Putamen (tissue), 1 donor: ENCODE measurements around the gene MARK3.
"Not testable (repeated sequence)": the region's sequence is repeated elsewhere in the genome, so short reads cannot be mapped to it uniquely, and the experiment has no call there.

ENCODE experiments used
- DNase-seq: peaks from one replicate; pipeline ENCODE4 v3.0.0-alpha.2; 2016; ENCODE audit warnings: low spot score

Gene MARK3

GRCh38 chr14:103385152-103385928 lies at the start of gene MARK3:
MARK3 (plus strand) TSS chr14:103385415; CDS start chr14:103386030, 615 bp downstream.
- DNase-seq: peak; percentile 96

- no peak for DNase-seq
Measured at GRCh38 chr14:103336191-103336590, 49.0 kb upstream of the MARK3 start.

GRCh38 chr14:103337794-103338193 lies 47.4 kb upstream of the MARK3 start:
- no peak for DNase-seq

GRCh38 chr14:103339561-103339960 lies 45.7 kb upstream of the MARK3 start:
- no peak for DNase-seq

- DNase-seq: no peak
Measured at GRCh38 chr14:103340480-103341212, 44.6 kb upstream of the MARK3 start.

- no peak for DNase-seq
Measured at GRCh38 chr14:103341250-103342129, 43.7 kb upstream of the MARK3 start.

GRCh38 chr14:103343164-103343879 lies 41.9 kb upstream of the MARK3 start:
- no peak for DNase-seq

- DNase-seq: no peak
Measured at GRCh38 chr14:103343905-103344797, 41.1 kb upstream of the MARK3 start.

- no peak for DNase-seq
Measured at GRCh38 chr14:103346286-103346685, 38.9 kb upstream of the MARK3 start.

- no peak for DNase-seq
Measured at GRCh38 chr14:103347091-103347815, 38.0 kb upstream of the MARK3 start.

- no peak for DNase-seq
Measured at GRCh38 chr14:103348154-103348553, 37.1 kb upstream of the MARK3 start.

GRCh38 chr14:103349982-103350381 lies 35.2 kb upstream of the MARK3 start:
- no peak for DNase-seq

GRCh38 chr14:103353362-103353761 lies 31.9 kb upstream of the MARK3 start:
- no peak for DNase-seq

- DNase-seq: no peak
Measured at GRCh38 chr14:103354141-103354540, 31.1 kb upstream of the MARK3 start.

GRCh38 chr14:103356024-103356682 lies 29.1 kb upstream of the MARK3 start:
- DNase-seq: no peak

- DNase-seq: not testable (repeated sequence)
Measured at GRCh38 chr14:103357552-103357951, 27.7 kb upstream of the MARK3 start.

GRCh38 chr14:103360548-103360947 lies 24.7 kb upstream of the MARK3 start:
- no peak for DNase-seq

- no peak for DNase-seq
Measured at GRCh38 chr14:103361867-103362266, 23.3 kb upstream of the MARK3 start.

GRCh38 chr14:103362780-103363179 lies 22.4 kb upstream of the MARK3 start:
- no peak for DNase-seq
